GM19463 (cell line): ENCODE results near the gene MBD3L2.
"Not testable (repeated sequence)": the region's sequence is repeated elsewhere in the genome, so short reads cannot be mapped to it uniquely, and the experiment has no call there.

ENCODE experiments used
- ATAC-seq: cut with Tn5 transposase; IDR thresholded peaks from one replicate; pipeline ENCODE4 v1.9.1; 2021; ENCODE audit warnings: mild to moderate bottlenecking, moderate library complexity; ENCODE audit not compliant: unreplicated experiment

The MBD3L2 gene

GRCh38 chr19:7049021-7049420 is at the start of gene MBD3L2:
TSS of gene MBD3L2 (plus strand) at chr19:7049321. CDS start at chr19:7049374, 53 bp downstream.
- not testable (repeated sequence) for ATAC-seq

GRCh38 chr19:6999933-7000332 is 49.2 kb upstream of the MBD3L2 start:
- no peak for ATAC-seq

GRCh38 chr19:7000333-7000732 is 48.8 kb upstream of the MBD3L2 start:
- no peak for ATAC-seq

- no peak for ATAC-seq
These were observed 48.3 kb upstream of the MBD3L2 start for GRCh38 chr19:7000816-7001215.

GRCh38 chr19:7004313-7004931 is 44.7 kb upstream of the MBD3L2 start:
- no peak for ATAC-seq

- no peak for ATAC-seq
These were observed 42.9 kb upstream of the MBD3L2 start for GRCh38 chr19:7006135-7006704.

GRCh38 chr19:7007859-7008258 is 41.3 kb upstream of the MBD3L2 start:
- no peak for ATAC-seq

GRCh38 chr19:7010722-7011593 is 38.2 kb upstream of the MBD3L2 start:
- ATAC-seq = no peak

GRCh38 chr19:7013678-7014077 is 35.4 kb upstream of the MBD3L2 start:
- ATAC-seq = no peak

GRCh38 chr19:7018828-7019227 is 30.3 kb upstream of the MBD3L2 start:
- ATAC-seq = no peak

- ATAC-seq = not testable (repeated sequence)
These were observed 27.8 kb upstream of the MBD3L2 start, which contains the start of gene MBD3L2B for GRCh38 chr19:7021331-7021730. TSS of gene MBD3L2B (minus strand) at chr19:7021431. CDS start at chr19:7021397, 34 bp downstream.

GRCh38 chr19:7028790-7029189 is 20.3 kb upstream of the MBD3L2 start:
- ATAC-seq = not testable (repeated sequence)

- not testable (repeated sequence) for ATAC-seq
These were observed 18.8 kb upstream of the MBD3L2 start, which contains the start of gene MBD3L5 for GRCh38 chr19:7030278-7030677. TSS of gene MBD3L5 (plus strand) at chr19:7030578. CDS start at chr19:7030612, 34 bp downstream.

GRCh38 chr19:7040079-7040478 is 9.0 kb upstream of the MBD3L2 start, which contains the start of gene MBD3L4:
TSS of gene MBD3L4 (minus strand) at chr19:7040179. CDS start at chr19:7040144, 35 bp downstream.
- not testable (repeated sequence) for ATAC-seq

- not testable (repeated sequence) for ATAC-seq
These were observed 7.6 kb upstream of the MBD3L2 start for GRCh38 chr19:7041563-7041962.

- ATAC-seq = not testable (repeated sequence)
These were observed 2.3 kb downstream of the MBD3L2 start for GRCh38 chr19:7051421-7051820.

- not testable (repeated sequence) for ATAC-seq
These were observed 3.8 kb downstream of the MBD3L2 start for GRCh38 chr19:7052896-7053295.

- not testable (repeated sequence) for ATAC-seq
These were observed 5.7 kb downstream of the MBD3L2 start for GRCh38 chr19:7054635-7055368.

GRCh38 chr19:7055679-7056078 is 6.6 kb downstream of the MBD3L2 start:
- ATAC-seq = not testable (repeated sequence)

GRCh38 chr19:7056371-7056770 is 7.2 kb downstream of the MBD3L2 start:
- ATAC-seq = not testable (repeated sequence)

- ATAC-seq = not testable (repeated sequence)
These were observed 9.5 kb downstream of the MBD3L2 start, which contains the start of gene MBD3L3 for GRCh38 chr19:7058576-7058975. TSS of gene MBD3L3 (minus strand) at chr19:7058676. CDS start at chr19:7058605, 71 bp downstream.
